Measurements from ENCODE around the gene FSTL4.

The FSTL4 gene

DNA sequence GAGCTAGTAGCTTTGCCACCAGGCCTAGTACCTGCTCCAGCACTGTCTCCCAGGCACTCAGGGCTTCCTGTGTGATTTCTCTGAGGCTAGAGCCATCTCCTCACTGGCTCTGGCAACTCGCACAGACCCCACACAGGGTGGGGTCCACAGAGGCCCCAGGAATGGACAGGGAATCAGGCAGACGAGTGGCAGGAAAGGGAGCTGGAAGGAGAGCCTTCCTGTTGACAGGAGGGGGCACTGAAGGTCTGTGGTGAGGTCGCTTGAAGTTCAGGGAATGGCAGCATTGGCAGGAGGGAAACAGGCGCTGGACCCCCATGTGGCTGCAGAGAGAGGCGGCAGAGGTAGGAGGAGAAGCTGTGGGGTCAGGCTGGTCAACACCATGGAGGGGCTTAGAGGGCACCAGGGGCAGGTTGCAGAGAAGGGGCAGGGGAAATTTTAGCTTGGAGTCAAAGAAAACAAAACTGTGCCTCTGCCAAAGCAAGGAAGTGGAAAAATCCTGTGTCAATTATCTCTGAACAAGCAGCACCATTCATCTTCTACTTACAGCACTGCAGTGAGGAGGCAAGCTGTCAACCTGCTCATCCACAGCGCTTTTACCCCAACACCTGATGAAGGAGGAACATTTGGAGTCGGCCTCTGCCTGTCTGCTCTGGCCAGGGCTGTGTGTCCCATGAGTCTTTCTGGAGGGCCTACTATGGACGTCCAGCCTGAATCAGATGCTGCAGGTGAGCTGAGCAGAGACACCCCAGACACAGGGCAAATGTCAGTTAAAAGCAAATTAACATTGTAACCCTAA lies 270.2 kb downstream of the FSTL4 start:
- DNase-seq (ENCODE audit: low read depth in 2 of 2): no peak

DNA sequence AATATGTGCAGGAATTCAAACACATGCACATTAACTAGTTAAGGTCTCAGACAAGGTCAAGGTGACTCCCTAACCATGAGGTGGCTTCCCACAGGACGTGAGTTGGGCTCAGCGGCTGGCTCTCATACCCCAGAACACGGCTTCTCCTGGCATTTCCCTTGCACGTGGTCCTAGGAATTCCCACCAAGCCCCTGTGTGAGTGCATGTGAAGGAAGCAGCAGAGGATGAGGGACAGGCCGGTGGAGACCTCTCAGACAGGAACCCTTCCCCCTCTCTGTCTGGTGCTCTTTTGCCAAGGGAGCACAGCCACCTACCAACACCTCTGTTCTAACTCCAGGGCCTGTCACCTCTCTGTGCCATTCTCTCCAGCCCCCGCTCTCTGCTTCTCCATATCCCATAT lies 271.0 kb downstream of the FSTL4 start:
- no peak for DNase-seq (ENCODE audit: low read depth in 2 of 2)

DNA sequence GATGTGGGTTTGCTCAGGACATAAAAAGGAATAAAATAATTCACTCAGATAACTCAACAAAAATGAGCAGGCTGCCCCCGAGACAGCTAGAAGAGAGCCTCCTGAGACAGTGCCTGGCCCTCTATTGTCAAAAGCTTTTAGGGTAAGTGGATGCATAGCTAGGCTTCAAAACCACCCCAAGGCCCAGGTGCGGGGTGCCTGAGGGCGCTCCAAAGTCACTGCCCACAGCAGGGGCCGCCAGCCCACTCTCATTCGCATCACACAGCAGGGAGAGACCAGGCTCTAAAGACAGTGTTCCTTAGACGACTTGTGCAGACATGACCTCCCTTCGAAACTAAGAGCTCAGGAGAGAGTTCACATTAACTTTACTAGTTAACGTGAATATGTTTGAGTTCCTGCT lies 271.5 kb downstream of the FSTL4 start:
- no peak for DNase-seq (ENCODE audit: low read depth in 2 of 2)

DNA sequence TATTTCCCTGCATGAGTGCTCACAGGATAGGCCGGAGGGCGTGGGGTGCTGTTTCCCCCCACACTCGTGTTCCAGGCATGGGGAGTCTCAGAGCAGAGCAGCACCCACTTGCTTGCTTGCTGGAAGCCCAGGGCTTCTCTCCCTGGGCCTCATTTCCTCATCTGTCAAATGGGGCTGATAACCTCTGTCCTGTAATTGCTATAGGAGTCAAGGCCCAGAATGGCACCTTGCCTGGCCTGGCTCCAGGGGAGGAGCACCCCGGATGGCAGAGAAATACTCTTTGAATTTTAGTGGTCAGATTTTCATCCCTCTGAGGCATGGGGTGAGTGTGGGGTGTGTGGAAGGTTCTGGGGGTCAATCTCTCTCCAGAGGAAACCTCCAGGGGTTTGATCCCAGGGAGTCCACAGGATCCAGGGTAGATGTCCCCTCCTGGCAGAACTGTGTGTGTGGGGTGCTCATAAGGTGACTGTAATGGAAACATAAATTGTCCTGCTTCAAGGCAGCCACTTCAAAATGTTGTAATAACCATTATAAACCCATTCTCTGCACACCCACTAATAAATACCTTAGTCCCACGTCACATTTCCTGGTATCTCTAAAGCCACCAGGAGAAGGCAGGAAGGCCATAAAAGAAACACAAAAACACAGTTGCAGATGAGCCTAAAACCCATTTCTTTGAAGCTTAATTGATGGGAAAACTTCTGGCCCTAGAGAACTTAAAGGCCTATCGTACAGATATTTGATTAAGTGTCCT lies 272.2 kb downstream of the FSTL4 start:
- no peak for DNase-seq (ENCODE audit: low read depth in 2 of 2)

DNA sequence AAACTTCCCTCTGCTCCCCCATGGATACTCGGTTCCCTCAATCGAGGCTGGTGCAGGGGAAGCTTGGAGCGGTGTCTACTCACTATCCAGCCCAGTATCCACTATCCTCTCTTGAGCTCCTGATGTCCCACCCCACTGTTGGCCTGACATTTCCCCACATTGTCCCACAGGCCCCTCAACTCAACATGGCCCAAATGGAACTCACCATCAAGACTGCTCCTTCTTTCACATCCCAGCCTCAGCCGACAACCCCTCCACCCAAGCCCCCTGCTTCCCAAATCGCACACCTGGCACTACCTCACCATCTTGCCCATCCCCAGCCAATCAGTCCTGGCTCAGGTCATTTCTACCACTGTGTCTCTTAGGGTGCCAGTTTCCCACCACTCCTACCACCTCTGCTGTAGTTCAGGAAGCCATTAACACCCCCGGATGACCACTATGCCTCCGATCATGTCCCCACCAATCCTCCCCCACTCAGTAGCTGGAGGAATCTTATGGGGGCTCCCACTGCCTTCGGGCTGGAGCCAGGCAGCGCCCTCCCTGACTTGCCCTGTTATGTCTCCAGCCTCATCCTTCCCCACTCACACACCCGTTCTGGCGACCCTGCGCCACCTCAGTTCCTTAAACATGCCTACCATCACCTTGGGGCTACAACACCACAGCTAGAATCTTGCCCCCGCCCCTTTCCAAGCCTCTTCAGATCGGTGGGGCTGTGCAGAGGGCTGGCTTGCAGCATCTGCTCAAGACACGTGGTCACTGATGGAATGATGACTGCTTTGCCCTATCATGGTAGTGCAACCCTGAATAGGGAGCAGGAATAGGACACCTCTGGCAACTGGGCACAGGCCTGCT lies 273.6 kb downstream of the FSTL4 start:
- DNase-seq (ENCODE audit: low read depth in 2 of 2): no peak

DNA sequence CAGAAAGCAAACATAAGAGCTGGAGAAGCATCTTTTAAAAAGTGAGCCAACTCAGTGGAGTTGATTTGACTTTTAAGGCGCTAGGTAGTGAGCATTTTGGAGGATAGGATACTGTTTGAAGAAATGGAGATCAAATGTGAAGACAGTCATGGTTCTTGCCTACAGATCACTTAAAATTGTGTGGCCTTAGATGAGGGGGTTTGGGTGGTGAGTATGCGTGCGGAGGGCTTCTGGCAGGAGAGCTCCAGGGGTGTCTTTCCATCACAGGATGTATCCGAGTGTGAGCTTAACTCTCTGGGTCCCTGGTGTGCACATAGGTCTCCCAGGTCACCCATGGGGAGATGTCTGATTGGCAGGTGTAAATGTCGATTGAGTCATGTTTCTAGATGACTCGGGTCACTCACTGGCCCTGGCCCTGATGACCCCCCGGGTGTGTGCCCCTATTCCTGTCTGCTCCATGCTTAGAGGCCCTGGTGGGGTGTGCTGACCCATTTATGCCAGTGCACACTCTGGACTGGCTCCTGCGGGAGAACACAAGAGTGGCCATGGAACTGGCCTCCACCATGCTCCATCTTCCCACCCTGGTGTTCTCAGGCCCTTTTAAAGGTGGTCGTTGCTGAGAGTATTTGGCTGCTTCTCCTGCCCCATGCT lies 274.4 kb downstream of the FSTL4 start:
- DNase-seq (ENCODE audit: low read depth in 2 of 2): no peak

DNA sequence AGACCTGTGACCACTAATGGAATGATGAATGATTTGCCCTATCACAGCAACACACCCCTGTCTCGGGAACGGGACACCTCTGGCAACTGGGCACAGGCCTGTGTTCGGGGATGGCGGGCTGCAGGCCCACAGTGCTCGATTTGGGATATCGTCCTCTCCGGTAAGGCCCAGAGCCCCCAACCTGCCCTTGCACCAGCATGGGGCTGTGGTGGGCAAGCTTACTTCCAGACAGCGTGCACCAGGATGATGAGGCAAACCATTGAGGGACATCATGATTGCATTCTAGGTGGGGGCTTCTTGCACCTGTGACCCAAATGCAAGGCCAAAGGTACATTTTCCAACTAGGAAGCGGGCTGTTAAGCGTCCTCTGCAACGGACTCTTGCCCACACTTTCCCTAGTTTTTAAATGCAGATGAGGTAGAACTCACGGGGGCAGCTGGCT lies 275.4 kb downstream of the FSTL4 start:
- no peak for DNase-seq (ENCODE audit: low read depth in 2 of 2)

DNA sequence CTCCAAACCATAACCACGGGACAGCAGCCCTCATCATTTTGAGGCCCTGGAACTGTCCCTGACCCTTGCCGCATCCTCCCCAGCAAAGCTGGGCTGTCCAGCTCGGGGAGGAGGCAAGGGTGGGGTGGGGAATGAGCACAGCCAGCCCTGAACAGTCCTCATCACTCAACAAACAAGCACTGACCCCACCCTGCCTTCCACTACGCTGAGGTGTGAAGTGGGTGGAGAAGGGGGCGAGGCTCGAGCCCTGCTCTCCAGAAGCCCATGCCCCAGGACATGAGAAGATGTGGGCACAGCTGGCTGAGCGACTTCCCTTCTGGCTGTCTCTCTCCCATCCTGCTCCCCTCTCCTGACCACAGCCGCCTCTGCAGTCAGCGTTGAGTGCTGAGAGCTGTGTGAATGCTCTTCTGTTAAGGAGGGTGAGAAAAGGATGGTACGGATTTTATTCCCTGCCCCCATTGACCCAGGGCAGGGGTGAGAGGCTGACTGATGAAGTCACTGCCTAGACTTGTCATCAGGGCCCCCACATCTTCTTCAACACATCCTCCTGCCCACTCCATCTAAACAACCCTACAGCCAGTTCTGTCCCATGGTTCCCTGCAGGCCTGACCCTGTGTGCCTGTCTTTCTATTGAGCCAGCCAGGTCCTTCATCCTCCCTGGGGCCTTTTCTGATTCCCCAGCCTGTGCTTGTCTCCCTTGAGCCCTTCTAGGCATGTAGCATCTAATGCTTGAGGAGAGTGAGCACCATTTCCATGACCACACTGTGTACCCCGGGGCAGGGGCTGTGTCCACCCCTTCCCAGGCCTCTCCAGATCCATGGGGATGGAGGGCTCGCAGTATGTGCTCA lies 276.0 kb downstream of the FSTL4 start:
- DNase-seq (ENCODE audit: low read depth in 2 of 2): no peak

DNA sequence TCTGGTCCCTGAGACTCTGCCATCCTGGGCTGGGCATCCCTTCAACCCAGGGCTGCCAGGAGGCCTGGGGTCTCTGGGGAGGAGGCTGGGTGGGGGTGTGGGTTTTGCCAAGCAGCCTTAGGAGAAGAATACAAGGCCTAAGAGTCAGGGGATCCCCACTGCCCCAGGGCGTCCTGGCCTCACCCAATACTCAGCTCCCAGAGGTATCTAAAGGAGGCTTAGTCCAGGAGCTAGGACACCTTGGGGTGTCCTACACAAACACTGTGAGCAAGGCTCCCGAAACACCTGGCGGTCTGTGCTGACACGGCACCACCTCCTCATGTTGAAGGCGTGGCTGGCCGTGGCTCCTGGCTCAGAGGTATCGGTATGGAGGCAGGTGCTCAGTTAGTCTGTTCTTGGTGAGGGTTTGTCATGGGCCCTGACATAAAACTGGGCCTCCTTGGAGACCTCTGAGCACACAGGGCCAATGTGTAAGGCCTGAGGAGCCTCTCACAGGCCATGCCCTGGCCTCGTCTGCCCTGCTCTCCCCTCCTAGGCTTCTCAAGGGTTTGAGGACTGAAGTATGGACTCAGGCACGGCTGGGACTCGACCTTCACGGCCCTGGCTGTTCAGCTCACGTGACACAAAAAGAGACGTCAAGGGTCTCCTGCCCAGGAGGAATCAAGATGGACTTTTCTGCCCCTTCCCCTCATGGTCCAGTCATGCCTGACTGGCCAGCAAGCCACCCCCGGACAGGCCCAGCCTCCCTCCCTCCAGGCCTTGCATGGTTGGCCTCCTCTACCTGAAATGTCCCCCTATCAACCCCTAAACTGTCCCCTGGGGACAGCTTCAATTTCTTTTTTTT lies 277.3 kb downstream of the FSTL4 start:
- no peak for DNase-seq (ENCODE audit: low read depth in 2 of 2)

DNA sequence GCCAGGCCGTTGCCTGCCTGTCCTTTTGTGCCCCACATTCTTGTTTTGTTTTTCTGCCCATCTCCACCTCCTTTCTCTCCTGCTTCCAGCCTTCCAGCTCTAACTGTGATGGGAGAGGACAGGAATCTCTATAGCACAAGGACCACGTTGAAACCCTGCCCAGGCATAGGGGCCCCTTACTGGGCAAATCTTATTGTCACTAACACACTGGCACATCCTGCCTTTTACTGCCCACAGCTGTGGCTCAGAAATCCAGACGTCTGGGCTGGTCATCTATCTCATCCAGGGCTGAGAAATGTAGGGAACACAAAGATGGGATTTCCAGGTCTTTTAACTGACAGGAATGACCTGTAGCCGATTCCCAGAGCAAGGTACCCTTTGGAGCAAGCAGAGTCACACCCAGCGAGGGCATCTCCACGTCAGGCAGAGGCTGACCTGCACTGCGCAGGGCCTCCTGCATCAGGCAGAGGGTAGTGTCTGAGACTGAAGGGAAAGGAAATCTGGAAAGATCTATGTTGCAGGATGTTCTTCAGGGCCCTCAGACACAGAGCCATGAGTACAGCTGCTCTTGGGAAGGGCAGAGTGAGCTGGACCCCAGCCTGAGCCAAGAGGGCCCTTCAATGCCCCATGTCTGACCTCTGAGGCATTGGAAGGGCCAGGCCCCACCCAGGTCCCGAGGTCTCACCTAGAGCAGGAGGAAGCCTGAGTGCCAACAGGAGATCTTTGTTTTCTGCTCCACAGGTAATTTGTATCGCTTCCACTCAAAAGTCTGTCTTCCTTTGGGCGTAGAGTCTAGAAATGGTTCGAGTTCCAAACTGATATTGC lies 278.8 kb downstream of the FSTL4 start:
- DNase-seq (ENCODE audit: low read depth in 2 of 2): no peak

DNA sequence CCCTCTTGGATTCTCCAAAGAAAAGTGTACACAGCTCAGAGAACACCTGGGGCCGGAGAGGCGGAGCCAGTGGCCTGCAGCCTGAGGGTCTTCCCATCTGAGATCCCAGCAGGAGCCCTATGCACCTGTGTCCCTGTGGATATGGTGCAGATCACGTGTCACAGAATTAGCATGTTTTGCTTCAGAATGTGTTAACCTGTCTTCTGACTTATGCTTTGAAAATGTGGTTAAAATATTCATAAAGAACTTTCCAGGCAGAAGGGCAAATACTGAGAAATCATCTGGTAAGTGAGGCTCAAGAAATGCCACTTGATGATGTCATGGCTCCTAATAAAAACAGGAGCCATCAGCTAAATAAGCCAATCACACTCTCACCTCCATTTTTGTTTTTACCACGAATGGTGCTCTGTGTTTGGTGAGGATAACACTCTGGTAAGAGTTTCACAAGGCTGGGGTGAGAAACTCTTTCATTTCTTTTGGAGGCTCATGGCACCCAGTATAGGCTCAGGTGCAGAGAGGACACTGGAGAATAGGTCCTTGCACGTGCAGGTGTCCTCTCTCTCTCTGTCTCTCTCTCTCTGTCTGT lies 279.8 kb downstream of the FSTL4 start:
- DNase-seq (ENCODE audit: low read depth in 2 of 2): no peak

DNA sequence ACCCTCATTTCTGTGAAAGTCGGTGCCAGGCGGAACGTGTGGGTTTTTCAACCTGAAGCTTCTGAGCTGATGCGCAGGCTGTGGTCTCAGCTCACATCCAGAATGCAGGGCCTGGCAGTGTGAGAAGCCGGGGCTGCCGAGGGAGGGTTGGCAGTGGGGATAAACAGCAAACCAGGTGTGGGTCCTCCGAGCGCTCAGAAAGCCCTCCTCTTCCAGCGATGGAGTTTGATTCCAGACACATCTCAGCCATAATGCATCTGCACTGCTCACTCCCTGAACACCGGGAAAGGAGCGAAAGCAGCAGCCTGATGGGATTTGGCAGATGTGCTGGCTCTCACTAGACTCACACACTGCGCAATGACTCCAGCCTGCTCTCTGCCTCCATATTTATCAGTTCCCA lies 280.4 kb downstream of the FSTL4 start:
- no peak for DNase-seq (ENCODE audit: low read depth in 2 of 2)

DNA sequence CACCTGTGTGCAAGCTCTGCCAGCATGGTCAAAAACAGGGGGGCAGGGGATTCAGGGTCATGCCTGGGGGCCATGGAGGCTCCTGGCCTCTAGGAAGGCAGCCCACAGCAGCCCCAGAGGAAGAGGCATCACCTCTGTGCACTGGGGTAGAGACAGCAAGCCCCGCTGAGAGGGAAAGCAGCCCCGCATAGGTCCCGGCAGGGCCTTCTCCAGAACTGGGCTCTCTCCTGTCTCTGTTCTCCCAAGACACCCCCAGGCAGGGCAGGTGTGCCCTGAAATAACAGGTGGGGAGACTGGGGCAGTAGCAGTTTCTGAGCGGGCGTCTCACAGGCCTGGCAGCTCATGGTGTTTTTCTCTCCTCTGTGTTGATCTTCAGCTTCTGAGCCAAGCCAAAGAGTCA lies 281.4 kb downstream of the FSTL4 start:
- DNase-seq (ENCODE audit: low read depth in 2 of 2): no peak

DNA sequence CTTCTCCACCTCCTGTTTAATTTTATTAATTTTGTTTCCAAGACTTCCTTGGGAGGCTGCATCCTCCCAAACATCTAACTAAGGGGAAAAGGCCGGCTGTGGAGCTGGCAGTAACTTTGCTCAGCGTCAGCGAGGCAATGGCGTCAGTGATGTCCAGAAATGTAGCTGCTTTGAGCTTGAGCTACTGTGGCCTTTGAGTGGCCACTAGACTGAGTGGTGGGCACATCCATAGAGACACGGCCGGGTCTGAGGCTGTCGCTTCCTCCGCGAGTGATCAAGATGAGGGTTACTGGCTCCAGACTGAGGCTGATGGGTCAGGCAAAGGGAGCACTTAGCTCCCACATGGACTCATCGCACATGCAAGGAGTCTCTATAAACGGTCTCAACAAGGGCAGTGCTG lies 283.5 kb downstream of the FSTL4 start:
- no peak for DNase-seq (ENCODE audit: low read depth in 2 of 2)

DNA sequence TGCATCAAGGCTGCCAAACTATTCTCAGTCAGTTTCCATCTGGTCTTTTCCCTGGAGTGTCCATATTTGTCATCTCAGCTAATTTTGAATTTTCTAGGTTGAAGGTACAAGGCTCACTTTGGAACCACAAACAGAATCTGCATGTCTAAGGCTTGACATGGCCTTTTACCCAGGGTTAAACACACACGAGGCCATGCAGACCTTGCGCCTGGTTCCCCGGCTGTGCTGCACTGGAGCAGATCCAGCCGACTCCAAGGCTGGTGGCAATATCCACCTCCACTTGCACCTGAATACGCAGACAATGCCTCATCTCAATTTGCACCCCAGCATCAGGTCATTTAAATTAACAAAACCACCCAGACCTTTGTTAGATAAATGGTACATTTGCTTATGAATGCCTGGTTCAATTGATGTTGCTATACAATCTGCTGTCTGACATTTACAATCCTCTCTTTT lies 284.4 kb downstream of the FSTL4 start:
- no peak for DNase-seq (ENCODE audit: low read depth in 2 of 2)

DNA sequence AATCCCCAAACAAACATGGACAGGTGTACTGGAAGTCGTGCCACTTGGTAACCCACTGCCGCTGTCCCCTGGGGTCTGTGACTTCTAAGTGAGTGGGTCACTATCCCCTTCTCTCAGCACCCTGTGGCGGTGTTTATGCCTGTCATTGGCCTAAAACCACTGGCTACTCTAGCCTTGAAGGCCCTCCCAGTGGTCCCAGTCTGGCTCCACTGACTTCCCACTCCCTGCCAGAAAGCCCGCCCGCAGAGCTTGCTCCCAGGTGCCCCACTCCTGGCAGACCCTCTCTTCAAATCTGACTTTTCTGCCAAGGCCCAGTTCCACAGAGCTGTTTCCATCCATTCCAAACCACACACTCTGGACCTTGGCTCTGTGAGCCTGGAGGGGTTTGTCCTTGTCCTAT lies 286.0 kb downstream of the FSTL4 start:
- no peak for DNase-seq (ENCODE audit: low read depth in 2 of 2)

DNA sequence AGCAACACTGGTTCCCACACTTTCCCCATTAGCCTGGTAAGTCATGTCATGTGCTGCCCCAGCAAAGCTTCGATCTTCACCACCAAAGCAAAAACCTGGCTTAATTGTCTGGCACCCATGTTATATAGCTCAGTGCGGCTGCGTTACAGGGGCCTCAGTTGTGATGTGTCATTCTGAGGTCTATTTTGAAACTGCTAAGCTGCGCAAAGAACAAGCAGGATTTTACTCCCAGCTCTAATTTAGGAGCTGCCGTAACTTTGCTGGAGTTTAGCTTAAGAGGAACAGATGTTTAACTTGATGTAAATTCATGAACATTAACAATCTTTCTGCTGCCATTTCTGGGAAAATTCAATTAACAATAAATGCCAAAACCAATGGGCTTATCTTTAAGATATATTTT lies 286.5 kb downstream of the FSTL4 start:
- DNase-seq (ENCODE audit: low read depth in 2 of 2): no peak

DNA sequence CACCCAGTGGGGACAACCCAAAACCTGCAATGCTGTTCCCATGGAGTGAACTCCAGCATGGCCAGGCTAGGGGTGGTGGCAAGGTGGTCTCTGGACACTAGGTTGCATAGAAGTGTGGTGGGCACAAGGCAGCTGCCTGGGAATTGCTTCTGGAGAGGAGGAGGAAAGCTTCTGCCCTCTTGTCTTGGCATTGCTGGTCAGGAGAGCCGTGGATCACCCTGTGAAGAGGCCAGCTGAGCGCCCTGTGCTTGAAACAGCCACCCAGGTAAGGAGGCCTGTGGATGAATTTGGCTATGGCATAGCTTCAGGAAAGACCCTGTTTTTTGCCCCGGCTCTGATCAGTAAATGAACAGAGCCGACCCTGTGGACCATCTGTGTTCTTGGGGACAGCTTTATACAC lies 287.4 kb downstream of the FSTL4 start:
- DNase-seq (ENCODE audit: low read depth in 2 of 2): no peak
